Occipital lobe (tissue), 2 donors: ENCODE data around the gene FBXO48. TPM values are rescaled to one million over a fixed set of nuclear protein-coding genes. Genes with fewer than 3 reads are reported as not detected.

Experiments used
- DNase-seq: peaks from one replicate; lab custom pipeline; 2025; lab: John Stamatoyannopoulos, UW
- total RNA-seq: library from RNA; depleted of rRNA; stranded (reverse); fragments of >200 nt; gene quantifications from one replicate; pipeline ENCODE4 v1.2.3, GENCODE V29; 2014

FBXO48 gene
- total RNA-seq, 1 donor from 2014 or later, result 0.94 TPM

DNA sequence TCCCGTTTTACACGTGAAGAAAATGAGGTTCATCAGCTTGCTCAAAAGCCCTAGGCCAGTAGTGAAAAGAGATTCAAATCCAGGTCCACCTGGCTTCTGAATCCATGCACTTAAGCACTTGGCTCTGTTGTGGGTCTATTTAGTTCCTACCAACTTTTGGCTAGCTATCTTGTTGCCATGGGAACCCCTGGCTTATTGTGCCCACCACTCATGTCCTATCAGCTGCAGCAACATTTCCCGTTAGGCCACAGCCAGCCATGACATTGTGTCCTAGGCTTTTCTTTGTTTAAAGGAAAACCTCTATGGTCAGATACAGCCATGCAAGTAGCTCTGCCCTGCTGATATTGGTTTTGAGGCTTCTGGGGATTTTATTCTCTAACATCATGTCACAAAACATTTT lies 52.2 kb downstream of the FBXO48 start:
- DNase-seq, result no peak

- no peak for DNase-seq
Observed at GRCh38 chr2:68414452-68414851, 52.6 kb downstream of the FBXO48 start.

DNA sequence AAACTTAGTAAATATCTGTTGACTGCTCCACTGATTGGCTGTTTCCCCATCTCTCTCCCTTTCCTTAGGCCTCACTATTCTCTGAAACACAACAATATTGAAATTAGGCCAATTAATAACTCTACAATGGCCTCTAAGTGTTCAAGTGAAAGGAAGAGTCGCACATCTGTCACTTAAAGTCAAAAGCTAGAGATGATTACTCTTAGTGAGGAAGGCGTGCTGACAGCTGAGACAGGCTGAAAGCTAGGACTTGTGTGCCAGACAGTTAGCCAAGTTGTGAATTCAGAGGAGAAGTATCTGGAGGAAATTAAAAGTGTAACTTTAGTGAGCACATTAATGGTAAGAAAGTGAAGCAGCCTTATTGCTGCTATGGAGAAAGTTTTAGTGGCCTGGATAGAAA lies 53.6 kb downstream of the FBXO48 start:
- no peak for DNase-seq

DNA sequence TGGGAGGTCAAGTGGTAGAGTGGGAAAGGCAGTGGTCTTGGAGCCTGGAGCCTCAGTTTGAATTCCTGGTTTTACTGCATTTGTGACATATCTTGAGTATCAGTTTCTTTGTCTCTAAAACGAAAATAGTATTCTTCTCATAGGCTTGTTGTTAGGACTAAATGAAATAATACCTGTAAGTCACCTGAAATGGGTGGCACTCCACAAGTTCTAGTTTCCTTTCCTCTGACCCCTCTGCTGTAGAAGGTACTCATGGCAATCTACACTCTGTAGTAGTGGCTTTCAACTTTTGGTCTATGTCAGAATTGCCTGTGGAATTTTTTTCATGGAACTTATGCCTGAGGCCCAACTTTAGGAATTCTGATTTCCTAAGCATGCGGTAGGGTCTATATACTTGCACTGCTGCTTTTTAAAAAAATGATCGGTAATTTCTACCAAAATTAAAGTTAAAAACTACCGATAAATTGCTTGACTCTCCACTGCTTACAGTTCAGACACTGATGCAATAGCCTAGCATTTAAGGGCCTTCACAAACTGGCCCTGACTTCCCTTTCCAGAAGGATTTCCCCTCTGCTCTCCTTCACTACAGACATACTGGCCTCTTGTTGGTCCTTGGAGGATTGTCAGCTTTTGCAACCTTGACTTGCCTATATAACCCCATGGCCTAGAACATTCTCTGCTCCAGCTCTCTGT lies 54.8 kb downstream of the FBXO48 start:
- no peak for DNase-seq

DNA sequence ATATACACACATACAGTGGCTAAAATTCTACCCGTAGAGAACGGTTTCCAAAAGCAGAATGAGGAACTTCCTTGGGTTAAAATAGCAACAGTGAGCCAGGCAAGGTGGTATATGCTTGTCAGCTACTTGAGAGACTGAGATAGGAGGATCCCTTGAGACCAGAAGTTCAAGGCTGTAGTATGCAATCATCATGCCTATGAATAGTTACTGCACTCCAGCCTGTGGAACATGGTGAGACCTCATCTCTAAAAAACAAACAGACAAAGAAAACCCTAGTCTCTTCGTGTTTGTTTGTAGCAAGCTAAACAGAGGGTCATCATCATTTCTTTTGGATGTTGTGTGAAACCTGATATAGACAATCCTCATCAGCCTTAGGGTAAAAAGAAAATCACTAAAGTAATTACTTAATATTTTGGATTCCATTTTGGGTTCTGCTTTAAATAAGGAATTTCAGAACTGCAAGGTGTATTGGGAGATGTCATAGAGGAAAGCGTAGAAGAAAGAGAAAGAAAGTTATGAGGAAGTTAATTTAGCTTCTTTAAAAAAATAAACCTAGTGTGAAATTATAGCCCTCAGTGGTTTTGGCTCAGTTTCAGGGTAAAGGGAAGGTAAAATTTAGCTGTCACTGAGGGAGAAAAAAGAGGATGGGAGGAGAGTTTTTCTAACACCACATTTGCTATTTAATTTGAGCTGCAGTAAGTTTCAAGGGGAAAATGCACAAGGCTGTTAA lies 55.5 kb downstream of the FBXO48 start:
- DNase-seq, result no peak

Other genes with a start within 250 kb of the FBXO48 start
- 67.7 TPM for gene PPP3R1, start 214.8 kb downstream of the FBXO48 start, total RNA-seq
- gene CNRIP1, start 147.3 kb downstream of the FBXO48 start, total RNA-seq, result 74.2 TPM
- 3.0 TPM for gene PLEK, start 102.0 kb downstream of the FBXO48 start, total RNA-seq
- gene APLF, start 291 bp upstream of the FBXO48 start, total RNA-seq, result 12.3 TPM
- gene PROKR1, start 176.3 kb upstream of the FBXO48 start, total RNA-seq, result 2.0 TPM